G401 (cell line): Measurements from ENCODE around the gene YBX2. TPM values are rescaled to one million over a fixed set of nuclear protein-coding genes. Genes with fewer than 3 reads are reported as not detected.
A peak's percentile ranks its signal among the peaks of the same experiment; 100 is the strongest.

Experiments
- DNase-seq: peaks from one replicate; pipeline ENCODE4 v3.0.0-alpha.2; 2015; ENCODE audit warnings: low spot score
- in situ Hi-C: cut with HindIII; loops from 2 replicates; pipeline ENCODE4 v1.10.0; 2016; ENCODE audit warnings: low sequenced_read_pairs, mixed read lengths
- total RNA-seq: library from RNA; depleted of rRNA; stranded (reverse); fragments of >200 nt; shearing (Covaris generic); gene quantifications from 2 replicates; pipeline ENCODE4 v1.2.3, GENCODE V29; 2014

The YBX2 gene
- total RNA-seq, 1 experiment from 2014 or later: 20.5 TPM

DNA sequence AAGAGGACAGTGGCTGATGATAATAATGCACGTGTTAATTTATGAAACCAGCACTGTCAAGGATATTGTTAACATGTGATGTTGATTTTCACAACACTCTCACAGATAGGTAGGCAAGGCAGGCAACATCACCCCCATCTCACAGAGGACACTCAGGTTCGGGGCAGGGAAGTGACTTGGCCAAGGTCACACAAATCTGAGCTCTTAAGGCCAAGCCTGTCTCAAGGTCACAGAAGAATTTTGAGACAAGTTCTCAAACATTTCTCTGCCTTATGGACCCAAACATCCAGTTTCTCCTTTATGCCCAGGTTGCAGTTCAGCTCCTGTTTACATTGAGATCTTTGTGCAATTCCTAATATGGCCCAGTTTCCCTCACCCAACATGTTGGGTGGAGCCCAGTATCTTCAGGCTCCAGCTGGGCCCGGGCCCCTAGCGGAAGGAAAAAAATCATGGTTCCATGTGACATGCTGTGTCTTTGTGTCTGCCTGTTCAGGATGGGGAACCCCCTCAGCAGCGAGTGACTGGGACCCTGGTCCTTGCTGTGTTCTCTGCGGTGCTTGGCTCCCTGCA lies 11.6 kb downstream of the YBX2 start:
- in situ Hi-C loops: no loop called here
- no peak for DNase-seq

DNA sequence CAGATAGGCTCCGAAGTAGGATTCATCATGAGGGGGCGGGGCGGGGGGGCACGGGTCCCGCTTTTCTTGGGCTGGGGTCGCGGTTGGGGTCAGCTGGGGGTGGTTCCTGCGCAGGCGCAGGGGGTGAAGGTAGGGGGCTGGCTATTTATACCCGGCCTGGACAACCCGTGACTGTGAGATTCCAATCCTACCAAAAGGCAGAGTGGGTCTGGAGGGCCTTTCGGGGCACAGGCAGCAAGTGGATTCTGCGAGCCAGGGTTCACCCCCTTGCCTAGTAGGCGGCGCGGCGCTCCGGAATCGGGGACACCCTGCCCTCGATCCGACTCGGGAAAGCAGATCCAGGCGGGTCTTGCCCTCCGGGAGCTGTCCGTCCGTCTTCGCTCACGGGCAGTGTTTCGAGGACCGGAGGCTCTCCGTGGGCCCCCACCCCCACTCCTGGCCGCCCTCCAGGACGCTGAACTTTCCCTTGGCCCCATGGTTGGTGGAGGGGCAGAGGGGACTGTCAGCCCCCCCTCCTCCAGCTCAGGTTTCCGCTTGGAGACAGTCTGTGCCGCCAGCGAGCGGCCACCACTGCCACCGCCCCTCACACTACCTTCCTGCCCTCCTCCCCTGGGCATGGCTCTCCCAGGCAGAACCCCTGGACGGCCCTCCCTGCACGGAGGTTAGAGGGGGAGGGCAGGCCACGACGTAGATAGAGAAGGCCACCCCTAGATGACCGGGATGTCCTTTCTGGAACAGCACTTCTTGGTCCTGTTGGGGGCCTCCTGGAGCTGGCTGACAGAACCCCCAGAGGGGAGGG lies 12.3 kb downstream of the YBX2 start:
- in situ Hi-C loops: no loop called here
- DNase-seq: no peak

DNA sequence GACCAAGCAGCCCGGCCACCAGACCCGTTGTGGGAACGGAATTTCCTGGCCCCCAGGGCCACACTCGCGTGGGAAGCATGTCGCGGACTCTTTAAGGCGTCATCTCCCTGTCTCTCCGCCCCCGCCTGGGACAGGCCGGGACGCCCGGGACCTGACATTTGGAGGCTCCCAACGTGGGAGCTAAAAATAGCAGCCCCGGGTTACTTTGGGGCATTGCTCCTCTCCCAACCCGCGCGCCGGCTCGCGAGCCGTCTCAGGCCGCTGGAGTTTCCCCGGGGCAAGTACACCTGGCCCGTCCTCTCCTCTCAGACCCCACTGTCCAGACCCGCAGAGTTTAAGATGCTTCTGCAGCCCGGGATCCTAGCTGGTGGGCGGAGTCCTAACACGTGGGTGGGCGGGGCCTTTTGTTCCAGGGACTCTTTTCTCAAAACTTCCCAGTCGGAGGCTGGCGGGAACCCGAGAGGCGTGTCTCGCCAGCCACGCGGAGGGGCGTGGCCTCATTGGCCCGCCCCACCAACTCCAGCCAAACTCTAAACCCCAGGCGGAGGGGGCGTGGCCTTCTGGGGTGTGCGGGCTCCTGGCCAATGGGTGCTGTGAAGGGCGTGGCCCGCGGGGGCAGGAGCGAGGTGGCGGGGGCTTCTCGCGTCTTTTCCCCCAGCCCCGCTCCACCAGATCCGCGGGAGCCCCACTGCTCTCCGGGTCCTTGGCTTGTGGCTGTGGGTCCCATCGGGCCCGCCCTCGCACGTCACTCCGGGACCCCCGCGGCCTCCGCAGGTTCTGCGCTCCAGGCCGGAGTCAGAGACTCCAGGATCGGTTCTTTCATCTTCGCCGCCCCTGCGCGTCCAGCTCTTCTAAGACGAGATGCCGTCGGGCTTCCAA lies 13.1 kb downstream of the YBX2 start, which contains the start of gene SLC2A4:
TSS of gene SLC2A4 (plus strand) at position 645 of the 879 bp plus-strand sequence. CDS start at position 862, 217 bp downstream.
- in situ Hi-C loops: no loop called here
- DNase-seq: peak; percentile 74

DNA sequence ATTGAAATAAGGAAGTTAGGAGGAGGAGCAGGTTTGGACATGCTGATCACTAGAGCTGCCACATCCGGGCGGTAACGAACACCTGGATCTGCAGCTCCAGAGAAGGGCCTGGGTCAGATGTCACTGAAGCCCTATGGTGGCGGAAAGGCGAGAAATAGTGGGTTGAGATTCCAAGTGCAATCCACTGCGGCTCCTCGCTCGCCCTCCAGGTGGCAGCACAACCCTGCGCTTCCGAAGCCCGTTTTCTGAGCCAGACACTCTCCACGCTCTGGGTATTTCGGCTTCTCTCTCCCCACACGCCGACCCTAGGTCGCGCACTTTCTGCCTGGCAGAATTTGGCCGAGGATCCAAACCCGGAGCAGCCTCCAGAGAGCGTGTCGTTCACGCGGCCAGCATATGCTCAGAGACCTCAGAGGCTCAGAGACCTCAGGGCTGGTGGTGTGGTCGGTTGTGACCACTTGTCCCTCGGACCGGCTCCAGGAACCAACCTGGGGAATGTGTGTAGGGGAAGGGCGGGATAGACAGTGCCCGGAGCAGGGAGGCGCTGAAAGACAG lies 13.8 kb downstream of the YBX2 start:
- in situ Hi-C loops: no loop called here
- DNase-seq: peak; percentile 85

DNA sequence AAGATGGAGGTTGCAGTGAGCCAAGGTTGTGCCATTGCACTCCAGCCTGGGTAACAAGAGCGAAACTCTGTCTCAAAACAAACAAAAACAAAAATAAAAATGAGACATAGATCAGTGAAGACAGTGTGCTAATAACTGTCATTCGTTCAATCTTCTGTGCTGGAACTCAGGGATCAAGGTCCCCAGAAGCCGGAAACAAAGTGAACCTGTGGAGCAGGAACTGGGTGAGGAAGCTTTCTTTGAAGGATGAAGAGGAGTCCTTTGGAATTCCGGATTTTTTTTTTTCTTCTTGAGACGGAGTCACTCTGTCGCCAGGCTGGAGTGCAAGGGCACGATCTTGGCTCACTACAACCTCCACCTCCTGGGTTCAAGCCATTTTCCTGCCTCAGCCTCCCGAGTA lies 15.0 kb downstream of the YBX2 start:
- no peak for DNase-seq
- in situ Hi-C loops: no loop called here

DNA sequence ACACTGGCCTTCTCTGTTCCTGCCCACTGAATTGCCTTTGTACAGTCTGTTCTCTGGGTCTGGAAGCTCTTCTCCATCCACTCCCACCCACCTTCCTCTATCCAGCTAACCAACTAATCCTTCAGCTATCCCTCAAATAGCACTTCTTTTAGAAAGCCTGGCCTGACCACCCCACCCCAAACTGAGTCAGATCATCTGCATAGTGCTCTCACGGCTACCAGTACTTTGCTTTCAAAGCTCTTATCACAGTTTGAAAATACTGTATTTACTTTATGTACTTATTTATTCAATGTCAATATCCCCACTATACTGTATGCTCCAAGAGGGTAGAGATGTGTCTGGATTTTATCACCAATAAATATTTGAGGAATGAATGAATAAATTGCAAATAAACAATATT lies 27.7 kb downstream of the YBX2 start:
- in situ Hi-C loops: no loop called here
- DNase-seq: no peak

DNA sequence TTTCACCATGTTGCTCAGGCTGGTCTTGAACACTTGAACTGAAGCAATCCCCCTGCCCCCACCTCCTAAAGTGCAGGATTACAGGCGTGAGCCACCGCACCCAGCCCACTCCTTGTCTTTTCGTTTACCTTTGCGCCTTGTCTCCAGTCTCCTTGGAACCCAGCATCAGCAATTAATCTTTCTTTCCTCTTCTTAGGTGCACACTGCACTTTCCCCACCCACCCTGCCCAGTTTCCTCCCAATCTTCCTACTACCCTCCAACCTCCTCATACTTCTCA lies 30.7 kb downstream of the YBX2 start:
- DNase-seq: no peak
- in situ Hi-C loops: no loop called here

DNA sequence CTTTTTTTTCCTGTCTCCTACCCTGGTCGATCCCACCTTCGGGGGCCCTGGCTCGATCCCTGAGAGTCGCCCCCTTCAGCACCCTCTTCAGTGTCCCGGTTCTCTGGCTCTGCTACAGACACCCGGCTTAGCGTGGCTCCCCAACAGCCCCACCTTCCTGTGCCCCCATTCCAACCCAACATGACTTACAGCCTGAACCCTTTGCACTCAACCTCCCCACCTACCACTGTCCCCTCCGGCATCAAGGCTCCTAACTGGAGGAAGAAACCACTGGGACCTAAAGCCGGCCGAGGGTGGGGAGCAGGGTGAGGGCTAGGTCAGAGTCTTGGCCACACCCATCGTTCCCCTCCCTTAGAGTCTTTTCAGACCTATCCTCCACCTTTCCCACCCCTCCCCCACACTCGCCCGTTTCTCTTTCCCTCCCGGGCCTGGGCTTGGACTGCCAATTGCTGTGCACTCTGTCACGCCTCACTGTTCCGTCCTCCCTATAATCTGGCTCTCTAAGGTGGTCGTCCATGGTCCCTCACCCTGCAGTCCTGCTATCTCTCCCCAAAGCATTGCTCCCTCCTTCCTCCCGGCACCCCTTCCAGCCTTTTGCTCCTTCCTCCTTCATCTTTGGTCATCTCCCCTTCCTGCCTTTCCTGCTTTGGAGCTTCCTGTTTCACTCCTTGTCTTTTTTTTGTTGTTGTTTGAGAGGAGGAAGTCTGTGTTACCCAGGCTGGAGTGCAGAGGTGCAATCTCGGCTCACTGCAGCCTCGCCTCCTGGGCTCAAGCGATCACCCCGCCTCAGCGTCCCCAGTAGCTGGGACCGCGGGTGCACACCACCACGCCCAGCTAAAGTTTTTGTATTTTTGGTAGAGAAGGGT lies 31.3 kb downstream of the YBX2 start:
- DNase-seq: no peak
- in situ Hi-C loops: no loop called here

DNA sequence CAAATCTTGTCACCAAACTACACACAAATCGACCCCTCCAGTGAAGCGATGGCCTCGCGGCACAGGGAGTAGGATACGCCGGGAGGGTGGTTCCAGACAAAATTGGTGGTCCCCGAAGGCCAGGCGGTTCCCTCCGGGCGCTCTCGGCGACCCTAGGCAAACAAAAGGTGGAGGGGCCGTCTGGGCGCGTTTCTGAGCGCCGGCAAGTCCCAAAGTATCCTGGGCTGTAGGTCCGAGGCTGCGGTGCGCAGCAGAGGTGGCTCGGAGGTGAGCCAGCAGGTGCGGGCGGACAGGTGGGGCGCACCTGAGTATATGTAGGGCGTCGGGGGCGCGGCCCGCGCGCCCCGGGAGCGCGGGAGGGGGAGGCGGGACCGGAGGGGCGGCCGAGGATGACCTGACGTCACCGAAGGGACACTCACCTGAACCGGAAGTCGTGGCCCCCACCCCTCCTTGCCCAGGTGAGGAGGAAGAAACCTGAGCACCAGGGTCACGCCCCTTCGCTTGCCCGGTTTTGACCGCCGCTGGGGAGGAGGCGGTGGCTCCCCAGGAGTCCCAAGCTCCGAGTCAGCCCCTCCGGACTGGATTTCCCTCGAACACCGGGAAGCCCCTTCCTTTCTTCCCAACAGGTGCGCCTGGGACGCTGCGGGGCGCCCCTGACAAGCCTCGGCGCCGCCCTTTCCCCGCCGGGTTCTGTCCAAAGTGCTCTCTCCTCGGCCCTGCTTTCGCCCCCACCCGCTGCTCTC lies 32.1 kb downstream of the YBX2 start, which contains the start of gene CLDN7:
TSS of gene CLDN7 (minus strand) at position 287 of the 743 bp plus-strand sequence. CDS start 435 bp downstream, outside the sequence.
- in situ Hi-C loops: no loop called here
- no peak for DNase-seq

DNA sequence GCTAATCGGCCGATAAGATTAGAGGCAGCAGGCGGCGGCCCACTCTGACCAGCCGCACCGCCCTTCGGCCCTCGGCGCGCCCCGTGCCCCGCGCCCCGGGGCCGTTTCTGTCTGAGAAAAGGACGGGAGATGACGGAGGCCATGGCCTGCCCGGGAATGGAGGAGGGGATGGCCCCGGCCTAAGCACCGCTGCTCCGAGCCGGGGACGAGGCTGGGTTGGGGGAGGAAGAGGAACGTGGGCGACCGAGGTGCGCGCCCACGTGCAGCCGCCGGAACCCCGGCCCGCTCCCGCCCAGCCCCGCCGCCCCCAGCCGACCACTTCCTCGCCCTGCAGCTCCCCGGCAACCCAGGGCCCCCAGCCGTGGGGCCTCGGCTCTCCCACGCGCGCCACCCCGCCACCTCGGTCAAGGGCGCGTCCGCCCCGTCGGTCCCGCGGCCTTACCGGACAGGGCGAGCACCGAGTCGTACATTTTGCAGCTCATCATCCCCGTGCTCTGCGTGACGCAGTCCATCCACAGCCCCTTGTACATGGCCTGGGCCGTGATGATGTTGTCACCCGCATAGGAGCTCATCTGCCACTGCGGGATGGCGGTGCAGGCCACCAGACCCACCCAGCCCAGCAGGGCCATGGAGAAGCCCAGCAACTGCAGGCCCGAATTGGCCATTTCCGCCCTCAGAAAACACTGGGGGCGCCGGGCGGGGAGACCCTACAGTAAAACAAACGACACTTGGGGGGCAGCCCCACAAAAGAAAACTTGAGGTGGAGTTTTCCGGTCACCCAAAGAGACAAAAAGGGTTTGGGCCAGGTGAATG lies 32.9 kb downstream of the YBX2 start:
- DNase-seq: no peak
- in situ Hi-C loops: no loop called here

DNA sequence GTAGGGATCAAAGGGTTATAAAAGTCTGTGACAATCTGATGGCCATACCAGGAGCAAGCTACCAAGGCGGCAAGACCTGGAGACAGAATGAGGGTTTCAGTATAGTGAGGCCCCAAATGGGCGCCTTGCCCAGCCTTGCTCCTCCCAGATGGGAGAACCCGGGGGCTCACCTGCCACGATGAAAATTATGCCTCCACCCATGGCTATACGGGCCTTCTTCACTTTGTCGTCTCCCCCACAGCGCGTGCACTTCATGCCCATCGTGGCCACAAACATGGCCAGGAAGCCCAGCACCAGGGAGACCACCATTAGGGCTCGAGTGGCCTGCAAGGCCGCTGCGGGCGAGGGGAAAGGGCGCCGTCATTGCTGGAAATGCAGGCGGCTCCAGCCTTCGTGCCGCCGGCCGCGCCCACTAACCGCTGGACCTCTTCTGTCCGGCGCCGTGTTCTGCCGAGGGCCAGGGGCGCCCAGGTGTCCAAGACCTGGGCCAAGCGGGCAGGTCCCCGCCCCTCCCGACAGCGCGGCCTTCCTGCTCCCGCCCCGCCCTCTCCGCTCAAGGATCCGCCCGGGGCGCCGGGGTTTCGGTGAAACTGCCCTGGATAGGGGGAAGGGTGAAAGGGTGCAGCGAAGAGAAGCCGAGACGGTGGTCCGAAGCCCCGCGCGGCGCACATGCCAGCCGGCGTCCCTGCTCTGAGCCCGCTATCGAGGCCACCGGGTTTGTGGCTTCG lies 33.6 kb downstream of the YBX2 start:
- DNase-seq: no peak
- in situ Hi-C loops: no loop called here

DNA sequence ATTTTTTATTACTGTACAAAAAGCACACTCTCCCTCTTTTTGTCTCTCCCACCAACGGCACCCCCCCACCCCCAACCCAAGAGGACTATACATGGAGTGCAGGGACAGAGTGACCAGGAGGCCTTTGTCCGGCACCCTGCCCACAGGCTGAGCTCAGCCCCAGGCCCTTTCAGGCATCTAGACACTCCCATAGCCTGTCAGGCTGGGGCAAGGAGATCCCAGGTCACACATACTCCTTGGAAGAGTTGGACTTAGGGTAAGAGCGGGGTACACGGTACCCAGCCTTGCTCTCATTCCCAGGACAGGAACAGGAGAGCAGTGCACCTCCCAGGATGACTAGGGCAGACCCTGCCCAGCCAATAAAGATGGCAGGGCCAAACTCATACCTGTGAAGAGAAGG lies 34.3 kb downstream of the YBX2 start:
- DNase-seq: no peak
- in situ Hi-C loops: no loop called here

DNA sequence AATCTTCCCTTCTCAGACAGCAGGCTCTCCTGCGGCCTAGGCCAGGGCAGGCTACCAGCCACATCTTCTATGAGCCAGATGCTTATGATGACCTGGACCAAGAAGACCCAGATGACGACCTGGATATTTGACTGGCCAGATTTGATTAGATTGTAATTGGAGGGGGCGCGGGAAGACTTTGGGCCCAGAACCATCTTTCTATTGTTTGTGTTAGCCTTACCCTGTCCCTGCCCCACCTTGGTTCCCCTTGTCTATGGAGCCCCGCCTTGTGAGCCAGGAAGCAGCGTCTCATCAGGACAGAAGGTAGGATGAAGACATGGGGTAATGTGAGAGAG lies 34.9 kb downstream of the YBX2 start:
- DNase-seq: no peak

DNA sequence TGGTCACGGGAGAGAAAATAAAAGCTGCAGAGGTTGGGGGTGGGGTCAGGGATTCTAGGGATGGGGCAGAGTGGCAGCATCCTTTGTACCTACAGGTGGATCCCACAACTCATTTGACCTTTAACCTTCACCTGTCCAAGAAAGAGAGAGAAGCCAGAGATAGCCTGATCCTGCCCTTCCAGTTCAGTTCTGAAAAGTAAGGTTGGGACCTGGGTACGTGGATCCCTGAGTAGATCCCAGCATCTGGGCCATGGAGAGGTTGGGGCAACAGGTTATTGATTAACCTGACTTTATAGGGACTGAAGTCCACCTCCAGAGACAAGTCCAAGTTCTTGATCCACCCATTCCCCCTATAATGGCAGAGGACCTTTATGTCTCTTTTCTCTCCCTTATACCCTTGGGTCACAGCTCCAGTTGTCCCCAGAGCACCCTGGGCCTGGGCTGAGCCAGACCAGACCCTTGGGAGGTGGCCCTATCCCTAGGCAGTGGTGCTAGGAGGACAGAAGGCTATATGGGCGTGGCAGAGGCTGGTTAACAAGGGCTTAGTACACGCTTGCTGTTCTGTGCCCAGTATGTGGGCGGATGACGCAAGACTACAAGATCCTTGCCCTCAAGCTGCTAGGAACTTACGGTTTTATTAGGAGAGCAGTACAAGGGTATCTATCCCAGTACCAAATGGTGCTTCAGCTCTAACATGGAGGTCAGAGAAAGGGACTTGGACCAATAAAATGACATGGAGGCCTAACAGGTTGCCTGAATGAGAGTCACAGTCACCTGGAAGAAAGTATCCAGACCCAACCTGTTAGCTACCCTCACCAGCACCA lies 35.5 kb downstream of the YBX2 start:
- DNase-seq: no peak

More for the DNA sequence above, 34.9 kb downstream of the YBX2 start:
- in situ Hi-C loops: no loop called here

DNA sequence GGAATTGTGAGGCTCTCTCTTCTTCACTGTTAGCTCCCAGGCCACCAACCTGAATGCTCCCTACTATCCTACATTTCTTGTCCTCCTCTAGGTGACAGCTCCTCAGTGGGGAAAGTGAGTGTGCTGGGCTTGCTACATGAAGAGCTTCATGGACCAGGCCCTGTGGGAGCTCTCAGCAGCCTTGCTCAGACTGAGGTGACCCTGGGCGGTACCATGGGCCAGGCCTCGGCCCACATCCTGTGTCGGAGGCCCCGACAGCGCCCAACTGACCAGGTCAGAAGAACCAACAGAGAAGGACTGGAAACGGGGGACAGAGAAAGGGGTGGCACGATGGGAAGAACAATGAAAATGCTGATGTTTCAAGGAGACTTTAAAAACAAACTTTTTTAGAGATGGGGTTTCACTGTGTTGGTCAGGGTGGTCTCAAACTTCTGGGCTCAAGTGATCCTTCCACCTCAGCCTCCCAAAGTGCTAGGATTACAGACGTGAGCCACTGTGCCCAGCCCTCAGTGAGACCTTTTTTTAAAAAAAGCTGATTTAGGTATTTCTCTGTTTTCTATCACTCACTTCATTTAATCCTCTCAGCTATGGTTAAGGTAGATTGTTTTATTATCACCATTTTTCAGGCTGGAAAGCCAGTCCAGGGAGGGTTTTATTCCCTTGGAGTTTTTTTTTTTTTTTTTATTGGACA lies 37.5 kb downstream of the YBX2 start:
- in situ Hi-C loops: no loop called here

More for the DNA sequence above, 35.5 kb downstream of the YBX2 start:
- in situ Hi-C loops: no loop called here

DNA sequence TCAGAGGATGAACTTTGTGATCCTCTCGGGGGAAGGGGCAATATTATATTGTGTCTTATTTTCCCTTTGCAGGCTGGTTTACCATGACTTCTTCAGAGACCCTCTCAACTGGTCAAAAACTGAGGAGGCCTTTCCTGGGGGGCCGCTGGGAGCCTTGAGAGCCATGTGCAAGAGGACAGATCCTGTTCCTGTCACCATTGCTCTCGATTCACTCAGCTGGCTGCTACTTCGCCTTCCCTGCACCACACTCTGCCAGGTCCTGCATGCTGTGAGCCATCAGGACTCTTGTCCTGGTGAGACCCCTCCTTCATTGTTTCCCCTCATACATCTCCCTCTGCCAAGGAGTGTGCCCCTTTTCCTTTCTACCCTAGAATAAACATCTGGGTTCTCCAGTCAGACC lies 39.9 kb downstream of the YBX2 start:
- no peak for DNase-seq
- in situ Hi-C loops: no loop called here

More for the DNA sequence above, 37.5 kb downstream of the YBX2 start:
- DNase-seq: no peak
